Neuron (in vitro differentiated cells): ENCODE measurements around the gene FAM174B.

ENCODE experiments used
- H2AFZ ChIP-seq: one replicate; pipeline ENCODE4 v1.6.1; 2013; ENCODE audit warnings: low read depth, mild to moderate bottlenecking, inconsistent platforms, low read length, moderate library complexity
- H3K27me3 ChIP-seq: one replicate; pipeline ENCODE4 v1.6.1; 2013; ENCODE audit warnings: low read length; ENCODE audit not compliant: insufficient read depth
- H3K36me3 ChIP-seq: one replicate; pipeline ENCODE4 v1.6.1; 2013; ENCODE audit warnings: low read length; ENCODE audit not compliant: insufficient read depth
- H3K4me1 ChIP-seq: one replicate; pipeline ENCODE4 v1.6.1; 2013; ENCODE audit warnings: low read length; ENCODE audit not compliant: insufficient read depth
- H3K4me3 ChIP-seq: 2 replicates; pipeline ENCODE4 v1.5.1; 2013; ENCODE audit warnings: mild to moderate bottlenecking, low read length, moderate library complexity
- H3K9me3 ChIP-seq: one replicate; pipeline ENCODE4 v1.6.1; 2013; ENCODE audit warnings: low read length

The FAM174B gene

GRCh38 chr15:92645731-92646130, 9.8 kb downstream of the FAM174B start:
- Histone ChIP-seq H3K27me3 (no peaks in the 10 kb centered on the region), H3K36me3 (no peaks in the 10 kb centered on the region), H2AFZ (no peak overlapping the region), H3K9me3 (no peaks in the 10 kb centered on the region), H3K4me3 (no peak overlapping the region), H3K4me1 (peaks cover 17% of the 10 kb centered on the region)

GRCh38 chr15:92645051-92645631, 10.4 kb downstream of the FAM174B start:
- H3K4me1 ChIP-seq, result peaks cover 17% of the 10 kb centered on the region
- no peaks in the 10 kb centered on the region for H3K9me3 ChIP-seq
- H3K4me3 ChIP-seq, result no peak overlapping the region
- H3K27me3 ChIP-seq, result no peaks in the 10 kb centered on the region
- no peaks in the 10 kb centered on the region for H3K36me3 ChIP-seq
- H2AFZ ChIP-seq, result no peak overlapping the region

GRCh38 chr15:92643849-92644815, 11.4 kb downstream of the FAM174B start:
- H3K27me3 ChIP-seq, result no peaks in the 10 kb centered on the region
- peaks cover 17% of the 10 kb centered on the region for H3K4me1 ChIP-seq
- no peak overlapping the region for H2AFZ ChIP-seq
- H3K9me3 ChIP-seq, result peaks cover 4% of the 10 kb centered on the region
- no peaks in the 10 kb centered on the region for H3K36me3 ChIP-seq
- H3K4me3 ChIP-seq, result no peak overlapping the region

- no peaks in the 10 kb centered on the region for H3K27me3 ChIP-seq
- H3K4me1 ChIP-seq, result no peaks in the 10 kb centered on the region
- H2AFZ ChIP-seq, result no peak overlapping the region
- H3K4me3 ChIP-seq, result no peak overlapping the region
- H3K9me3 ChIP-seq, result peaks cover 4% of the 10 kb centered on the region
- no peaks in the 10 kb centered on the region for H3K36me3 ChIP-seq
Observed at GRCh38 chr15:92638709-92639365, 16.7 kb downstream of the FAM174B start.

GRCh38 chr15:92638291-92638708, 17.3 kb downstream of the FAM174B start:
- Histone ChIP-seq H3K4me1 (no peaks in the 10 kb centered on the region), H3K27me3 (no peaks in the 10 kb centered on the region), H3K9me3 (peaks cover 4% of the 10 kb centered on the region), H3K4me3 (no peak overlapping the region), H2AFZ (no peak overlapping the region), H3K36me3 (no peaks in the 10 kb centered on the region)

- Histone ChIP-seq H3K9me3 (peaks cover 4% of the 10 kb centered on the region), H3K4me3 (no peak overlapping the region)
Observed at GRCh38 chr15:92637626-92638025, 17.9 kb downstream of the FAM174B start.

GRCh38 chr15:92636908-92637481, 18.6 kb downstream of the FAM174B start:
- no peaks in the 10 kb centered on the region for H3K27me3 ChIP-seq
- no peak overlapping the region for H2AFZ ChIP-seq
- no peaks in the 10 kb centered on the region for H3K4me1 ChIP-seq
- no peaks in the 10 kb centered on the region for H3K36me3 ChIP-seq
- H3K4me3 ChIP-seq, result no peak overlapping the region
- H3K9me3 ChIP-seq, result peaks cover 4% of the 10 kb centered on the region

More at GRCh38 chr15:92637626-92638025, 17.9 kb downstream of the FAM174B start:
- Histone ChIP-seq H3K36me3 (no peaks in the 10 kb centered on the region), H3K27me3 (no peaks in the 10 kb centered on the region), H2AFZ (no peak overlapping the region), H3K4me1 (no peaks in the 10 kb centered on the region)

- Histone ChIP-seq H3K4me1 (no peaks in the 10 kb centered on the region), H2AFZ (no peak overlapping the region), H3K4me3 (no peak overlapping the region)
Observed at GRCh38 chr15:92636401-92636907, 19.1 kb downstream of the FAM174B start.

GRCh38 chr15:92634671-92635201, 20.8 kb downstream of the FAM174B start:
- Histone ChIP-seq H2AFZ (no peak overlapping the region), H3K4me3 (no peak overlapping the region), H3K9me3 (peaks cover 5% of the 10 kb centered on the region), H3K27me3 (no peaks in the 10 kb centered on the region), H3K4me1 (no peaks in the 10 kb centered on the region), H3K36me3 (no peaks in the 10 kb centered on the region)

More at GRCh38 chr15:92636401-92636907, 19.1 kb downstream of the FAM174B start:
- peaks cover 4% of the 10 kb centered on the region for H3K9me3 ChIP-seq
- no peaks in the 10 kb centered on the region for H3K36me3 ChIP-seq
- no peaks in the 10 kb centered on the region for H3K27me3 ChIP-seq

GRCh38 chr15:92634060-92634459, 21.5 kb downstream of the FAM174B start:
- Histone ChIP-seq H3K4me3 (no peak overlapping the region), H3K9me3 (peaks cover 2% of the 10 kb centered on the region), H3K4me1 (no peaks in the 10 kb centered on the region), H2AFZ (no peak overlapping the region), H3K36me3 (no peaks in the 10 kb centered on the region), H3K27me3 (no peaks in the 10 kb centered on the region)

- Histone ChIP-seq H3K9me3 (peaks cover 2% of the 10 kb centered on the region), H3K27me3 (no peaks in the 10 kb centered on the region), H3K4me3 (no peak overlapping the region), H2AFZ (no peak overlapping the region), H3K36me3 (no peaks in the 10 kb centered on the region), H3K4me1 (no peaks in the 10 kb centered on the region)
Observed at GRCh38 chr15:92633418-92633817, 22.2 kb downstream of the FAM174B start.

GRCh38 chr15:92633001-92633400, 22.6 kb downstream of the FAM174B start:
- no peaks in the 10 kb centered on the region for H3K27me3 ChIP-seq
- peaks cover 2% of the 10 kb centered on the region for H3K9me3 ChIP-seq
- H3K4me1 ChIP-seq, result no peaks in the 10 kb centered on the region
- no peaks in the 10 kb centered on the region for H3K36me3 ChIP-seq
- no peak overlapping the region for H2AFZ ChIP-seq
- H3K4me3 ChIP-seq, result no peak overlapping the region
